IPS-15b (cell line): Measurements from ENCODE around the gene PIAS1.

Experiments used
- H3K27me3 ChIP-seq: one replicate; pipeline ENCODE4 v1.6.1; 2013; ENCODE audit warnings: low read length; ENCODE audit not compliant: control insufficient read depth, insufficient read depth
- H3K36me3 ChIP-seq: one replicate; pipeline ENCODE4 v1.6.1; 2013; ENCODE audit warnings: low read length; ENCODE audit not compliant: control insufficient read depth, insufficient read depth
- H3K4me1 ChIP-seq: one replicate; pipeline ENCODE4 v1.6.1; 2013; ENCODE audit warnings: mild to moderate bottlenecking, low read length; ENCODE audit not compliant: control insufficient read depth, insufficient read depth
- H3K4me3 ChIP-seq: one replicate; pipeline ENCODE4 v1.5.1; 2013; ENCODE audit warnings: low read depth, low read length
- H3K9ac ChIP-seq: one replicate; pipeline ENCODE4 v1.6.1; 2013; ENCODE audit warnings: low read depth, mild to moderate bottlenecking, low read length
- H3K9me3 ChIP-seq: one replicate; pipeline ENCODE4 v1.6.1; 2013; ENCODE audit warnings: mild to moderate bottlenecking, low read length; ENCODE audit not compliant: control insufficient read depth, insufficient read depth

PIAS1 gene

GRCh38 chr15:68042156-68042854 lies 11.8 kb upstream of the PIAS1 start:
- no peaks in the 10 kb centered on the region for H3K36me3 ChIP-seq
- peaks cover 2% of the 10 kb centered on the region for H3K4me1 ChIP-seq
- no peaks in the 10 kb centered on the region for H3K9me3 ChIP-seq
- H3K4me3 ChIP-seq: no peak overlapping the region
- H3K27me3 ChIP-seq: no peaks in the 10 kb centered on the region
- H3K9ac ChIP-seq: no peak overlapping the region

DNA sequence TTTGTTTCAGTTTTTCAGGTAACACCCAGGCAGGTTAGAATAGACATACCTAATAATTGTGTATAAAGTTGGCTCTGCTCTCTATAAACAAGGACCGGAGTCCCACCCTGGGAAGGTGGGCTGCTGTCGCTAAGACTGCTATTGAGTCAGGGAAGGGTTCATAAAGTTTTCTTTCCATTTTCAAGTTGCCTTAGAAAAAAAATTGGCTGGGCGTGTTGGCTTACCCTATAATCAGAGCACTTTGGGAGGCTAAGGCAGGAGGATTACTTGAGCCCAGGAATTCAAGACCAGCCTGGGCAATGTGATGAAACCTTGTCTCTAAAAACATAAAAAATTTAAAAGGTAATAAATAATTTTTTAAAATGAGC lies 11.3 kb upstream of the PIAS1 start:
- Histone ChIP-seq H3K9ac (no peak overlapping the region), H3K36me3 (no peaks in the 10 kb centered on the region), H3K27me3 (no peaks in the 10 kb centered on the region), H3K4me1 (peaks cover 2% of the 10 kb centered on the region), H3K9me3 (no peaks in the 10 kb centered on the region), H3K4me3 (no peak overlapping the region)

- H3K36me3 ChIP-seq: no peaks in the 10 kb centered on the region
- H3K4me1 ChIP-seq: peaks cover 2% of the 10 kb centered on the region
- no peak overlapping the region for H3K4me3 ChIP-seq
- H3K9ac ChIP-seq: no peak overlapping the region
- no peaks in the 10 kb centered on the region for H3K9me3 ChIP-seq
- no peaks in the 10 kb centered on the region for H3K27me3 ChIP-seq
Observed at GRCh38 chr15:68045289-68046265, 8.5 kb upstream of the PIAS1 start.

GRCh38 chr15:68047826-68048225 lies 6.3 kb upstream of the PIAS1 start:
- peaks cover 4% of the 10 kb centered on the region for H3K27me3 ChIP-seq
- no peak overlapping the region for H3K4me3 ChIP-seq

GRCh38 chr15:68051109-68051508 lies 3.0 kb upstream of the PIAS1 start:
- H3K36me3 ChIP-seq: no peaks in the 10 kb centered on the region
- H3K4me1 ChIP-seq: peaks cover 19% of the 10 kb centered on the region
- H3K27me3 ChIP-seq: peaks cover 4% of the 10 kb centered on the region
- H3K9ac ChIP-seq: no peak overlapping the region
- H3K4me3 ChIP-seq: no peak overlapping the region
- H3K9me3 ChIP-seq: no peaks in the 10 kb centered on the region

More at GRCh38 chr15:68047826-68048225, 6.3 kb upstream of the PIAS1 start:
- no peaks in the 10 kb centered on the region for H3K9me3 ChIP-seq
- H3K9ac ChIP-seq: no peak overlapping the region
- H3K4me1 ChIP-seq: peaks cover 7% of the 10 kb centered on the region
- no peaks in the 10 kb centered on the region for H3K36me3 ChIP-seq

DNA sequence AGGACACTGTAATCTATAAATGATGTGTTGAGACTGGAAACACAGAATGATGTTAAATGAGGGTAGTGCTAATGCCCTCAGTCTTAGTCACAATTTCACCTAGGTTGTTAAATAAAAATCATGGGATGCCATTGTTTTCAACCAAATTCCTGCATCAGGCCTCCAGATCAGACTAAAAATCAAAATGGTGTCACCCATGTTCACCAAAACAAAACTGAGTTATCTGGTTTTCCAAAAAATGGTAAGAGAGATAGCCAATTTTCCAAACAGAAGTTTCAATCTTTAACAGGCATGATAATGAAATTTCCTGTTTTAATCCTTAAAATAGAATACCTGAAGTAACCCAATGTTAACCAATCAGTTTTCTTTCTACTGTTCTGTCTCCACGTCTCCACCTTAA lies 2.2 kb upstream of the PIAS1 start:
- H3K4me1 ChIP-seq: peaks cover 20% of the 10 kb centered on the region
- H3K9ac ChIP-seq: no peak overlapping the region
- peaks cover 4% of the 10 kb centered on the region for H3K27me3 ChIP-seq
- no peak overlapping the region for H3K4me3 ChIP-seq
- no peaks in the 10 kb centered on the region for H3K9me3 ChIP-seq
- H3K36me3 ChIP-seq: no peaks in the 10 kb centered on the region

GRCh38 chr15:68052431-68052830 lies 1.7 kb upstream of the PIAS1 start:
- Histone ChIP-seq H3K27me3 (peaks cover 4% of the 10 kb centered on the region), H3K4me1 (peaks cover 20% of the 10 kb centered on the region), H3K4me3 (no peak overlapping the region), H3K9ac (no peak overlapping the region), H3K36me3 (no peaks in the 10 kb centered on the region), H3K9me3 (no peaks in the 10 kb centered on the region)

DNA sequence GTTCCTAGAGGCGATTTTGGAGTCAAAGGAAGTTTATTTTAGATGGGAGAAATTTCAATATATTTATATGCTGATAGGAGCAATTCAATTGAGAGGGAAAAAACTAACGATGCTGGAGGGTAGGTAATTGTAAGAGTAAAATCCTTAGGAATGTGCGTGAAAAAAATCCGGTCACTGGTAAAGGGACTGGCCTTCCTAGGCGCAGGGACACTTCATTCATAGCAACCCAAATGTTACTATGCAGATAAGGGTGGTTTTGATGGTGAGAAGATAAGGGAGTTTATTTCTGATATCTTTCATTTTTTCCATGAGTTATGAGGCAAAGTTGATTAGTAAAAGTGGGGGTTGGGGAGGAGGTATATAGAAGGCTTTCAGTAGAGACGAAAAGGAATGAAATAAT lies 1.1 kb upstream of the PIAS1 start:
- Histone ChIP-seq H3K36me3 (no peaks in the 10 kb centered on the region), H3K4me3 (peak overlapping the region; percentile 65), H3K27me3 (peaks cover 4% of the 10 kb centered on the region), H3K9ac (no peak overlapping the region), H3K9me3 (no peaks in the 10 kb centered on the region), H3K4me1 (peaks cover 20% of the 10 kb centered on the region)

GRCh38 chr15:68054628-68055223 lies 611 bp downstream of the PIAS1 start:
- Histone ChIP-seq H3K9me3 (no peaks in the 10 kb centered on the region), H3K9ac (peak overlapping the region; percentile 76), H3K4me1 (peaks cover 20% of the 10 kb centered on the region), H3K4me3 (peak overlapping the region; percentile 93), H3K27me3 (peaks cover 4% of the 10 kb centered on the region), H3K36me3 (no peaks in the 10 kb centered on the region)

- peaks cover 4% of the 10 kb centered on the region for H3K27me3 ChIP-seq
- H3K9me3 ChIP-seq: no peaks in the 10 kb centered on the region
- H3K4me3 ChIP-seq: peak overlapping the region; percentile 93
- H3K36me3 ChIP-seq: no peaks in the 10 kb centered on the region
- H3K9ac ChIP-seq: peak overlapping the region; percentile 76
- peaks cover 20% of the 10 kb centered on the region for H3K4me1 ChIP-seq
Observed at GRCh38 chr15:68055224-68055705, 1.1 kb downstream of the PIAS1 start.

DNA sequence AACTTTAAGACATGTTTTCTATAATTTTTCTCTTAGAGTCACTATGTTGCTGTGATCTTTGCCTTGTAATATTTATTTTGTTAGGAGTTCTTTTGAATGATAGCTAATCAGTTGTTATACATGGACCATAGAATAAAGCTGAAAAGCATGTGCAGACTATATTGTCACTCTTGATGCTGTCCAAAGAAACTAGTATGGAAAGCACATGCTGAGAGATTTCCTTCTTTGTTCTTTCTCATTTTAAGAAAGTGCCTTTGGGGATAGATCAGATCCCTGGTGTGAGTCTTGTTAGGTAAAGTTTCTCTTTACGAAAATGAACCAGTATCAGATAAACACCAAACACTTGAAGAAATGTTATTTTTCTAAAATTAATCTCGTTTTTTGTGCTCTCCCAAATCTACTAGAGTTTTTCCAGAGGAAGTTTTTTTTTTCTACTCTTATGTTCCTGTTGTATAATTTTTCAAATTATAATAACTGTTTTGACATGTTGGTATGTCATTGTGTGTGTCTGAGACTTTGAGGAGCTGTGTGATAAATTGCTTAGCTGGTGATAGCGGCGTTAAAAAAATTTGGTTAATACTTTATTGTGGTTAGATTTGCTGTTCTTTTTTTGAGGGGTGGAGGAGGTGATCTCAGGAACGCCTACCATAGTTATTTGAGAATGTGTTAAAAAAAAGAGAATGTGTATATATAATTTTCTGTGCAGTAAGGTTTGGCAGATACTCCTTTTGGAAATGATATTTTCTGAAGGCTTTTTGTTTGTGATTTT lies 2.2 kb downstream of the PIAS1 start:
- H3K36me3 ChIP-seq: no peaks in the 10 kb centered on the region
- peak overlapping the region; percentile 93 for H3K4me3 ChIP-seq
- H3K9ac ChIP-seq: no peak overlapping the region

More for the DNA sequence above, 2.2 kb downstream of the PIAS1 start:
- H3K4me1 ChIP-seq: peaks cover 20% of the 10 kb centered on the region
- no peaks in the 10 kb centered on the region for H3K9me3 ChIP-seq
- peaks cover 4% of the 10 kb centered on the region for H3K27me3 ChIP-seq
